A549 (cell line): ENCODE data around the gene IFNB1. TPM values are rescaled to one million over a fixed set of nuclear protein-coding genes. Genes with fewer than 3 reads are reported as not detected.
A peak's percentile ranks its signal among the peaks of the same experiment; 100 is the strongest.

Source experiments
- ATAC-seq, 2 experiments: fragments of 200-7000 bp in 1 of 2; fragments of >200 bp in 1 of 2; cut with Nextera tagmentation in 1 of 2; cut with Tn5 transposase in 1 of 2; 3 replicates each; pipeline versions ENCODE4 v1.8.0 to v1.9.1; 2018 to 2020; ENCODE audit warnings: mild to moderate bottlenecking in 1 of 2, moderate library complexity in 1 of 2
- CTCF ChIA-PET: fragments of 300-600 bp; sonication (Branson Sonifier 250); formaldehyde crosslinking; extraction: SDS; loops from one replicate; lab custom pipeline; 2021; ENCODE audit warnings: antibody characterized with exemption, inconsistent platforms; lab: Yijun Ruan, JAX
- POLR2A ChIA-PET: fragments of 350-600 bp; formaldehyde crosslinking; extraction: SDS; loops from one replicate; lab custom pipeline; 2021; ENCODE audit warnings: antibody characterized with exemption, inconsistent platforms; lab: Yijun Ruan, JAX
- DNase-seq, 2 experiments: peaks; one replicate each; pipeline versions ENCODE4 v3.0.0 to v3.0.0-alpha.2; 2011 to 2016; ENCODE audit warnings: low read depth in 1 of 2, low spot score in 1 of 2
- FAIRE-seq: peaks from 2 replicates; lab custom pipeline; 2011; peaks lifted over from hg19 to GRCh38; lab: Jason Lieb, UNC
- H3K27ac ChIP-seq, 2 experiments: fragments of >200 bp; sonication (Bioruptor Twin); formaldehyde crosslinking; 3 replicates each; pipeline ENCODE4 v1.5.1; 2016 to 2017
- H3K4me1 ChIP-seq: fragments of >200 bp; sonication (Bioruptor Twin); formaldehyde crosslinking; 3 replicates; pipeline ENCODE4 v1.6.1; 2016
- H3K4me2 ChIP-seq: fragments of >200 bp; sonication (Bioruptor Twin); formaldehyde crosslinking; 3 replicates; pipeline ENCODE4 v1.6.1; 2016
- H3K4me3 ChIP-seq: fragments of >200 bp; sonication (Bioruptor Twin); formaldehyde crosslinking; 3 replicates; pipeline ENCODE4 v1.5.1; 2016
- H3K9me3 ChIP-seq: fragments of >200 bp; sonication (Bioruptor Twin); formaldehyde crosslinking; 3 replicates; pipeline ENCODE4 v1.6.1; 2016
- CBX2 ChIP-seq: fragments of 200-600 bp; sonication (generic); IDR thresholded peaks from 2 replicates; pipeline ENCODE4 v1.6.1; 2016; ENCODE audit warnings: low read depth, mild to moderate bottlenecking, borderline replicate concordance
- EHF ChIP-seq: fragments of 250-450 bp; sonication (Bioruptor Pico); IDR thresholded peaks from 2 replicates; pipeline ENCODE4 v1.5.0; 2020; ENCODE audit warnings: mild to moderate bottlenecking
- FOSL2 ChIP-seq, 2 experiments: fragments of 450-650 bp in 1 of 2; fragments of >200 bp in 1 of 2; sonication (Bioruptor Twin) in 1 of 2; formaldehyde crosslinking; IDR thresholded peaks; 2 replicates each; pipeline versions ENCODE4 v1.5.0 to v1.6.1; 2016 to 2020; ENCODE audit warnings: mild to moderate bottlenecking in 1 of 2, moderate library complexity in 1 of 2
- HOXA7 ChIP-seq: fragments of 250-450 bp; sonication (Bioruptor Pico); IDR thresholded peaks from 2 replicates; pipeline ENCODE4 v1.5.0; 2020; ENCODE audit warnings: mild to moderate bottlenecking, moderate library complexity
- MYC ChIP-seq: IDR thresholded peaks from 2 replicates; pipeline ENCODE4 v1.6.1; 2012; ENCODE audit warnings: mild to moderate bottlenecking, inconsistent platforms, low read length, improper control_type of control experiment, borderline replicate concordance
- RAD21 ChIP-seq, 2 experiments: fragments of >200 bp in 1 of 2; sonication (Bioruptor Twin) in 1 of 2; formaldehyde crosslinking in 1 of 2; IDR thresholded peaks in 1 of 2; conservative IDR thresholded peaks in 1 of 2; 2 replicates in 1 of 2; 3 replicates in 1 of 2; pipeline ENCODE4 v1.6.1; 2012 to 2018; ENCODE audit warnings: inconsistent platforms in 1 of 2
- SMC3 ChIP-seq: fragments of >200 bp; sonication (Bioruptor Twin); formaldehyde crosslinking; IDR thresholded peaks from 3 replicates; pipeline ENCODE4 v1.6.1; 2018; ENCODE audit warnings: inconsistent platforms
- TP53 ChIP-seq: fragments of 250-450 bp; sonication (Bioruptor Pico); IDR thresholded peaks from 2 replicates; pipeline ENCODE4 v1.5.0; 2021; ENCODE audit warnings: mild to moderate bottlenecking, moderate library complexity
- ZFP36 ChIP-seq: fragments of 450-650 bp; IDR thresholded peaks from 2 replicates; pipeline ENCODE4 v1.6.1; 2014; ENCODE audit warnings: borderline replicate concordance; ENCODE audit not compliant: partially characterized antibody
- ZSCAN20 ChIP-seq: fragments of 250-450 bp; sonication (Bioruptor Pico); IDR thresholded peaks from 2 replicates; pipeline ENCODE4 v1.8.0; 2022; ENCODE audit warnings: mild to moderate bottlenecking, moderate library complexity
- WGBS: methylation state at CpG from one replicate; pipeline ENCODE4 v1.1.6; 2017; ENCODE audit errors: missing lambda C conversion rate; 5-methylcytosine and 5-hydroxymethylcytosine counted together
- polyA plus RNA-seq, 4 experiments: library from polyadenylated mRNA; depleted of rRNA in 3 of 4; stranded (reverse); fragments of >200 nt; fragmentation: RNase III in 1 of 4; extraction: RNeasy Plus Mini Kit Qiagen cat#74134 plus additional on column Dnase treatment in 1 of 4; gene quantifications; 2 replicates in 3 of 4; 3 replicates in 1 of 4; pipeline ENCODE4 v1.2.3, GENCODE V29; 2011 to 2017
- TF ChIP-seq, protein P1 (sequence below): fragments of 200-600 bp; sonication (generic); IDR thresholded peaks from 2 replicates; pipeline ENCODE4 v1.6.1; 2016; ENCODE audit warnings: antibody characterized with exemption, mild to moderate bottlenecking, moderate library complexity
- TF ChIP-seq, protein P2 (sequence below): fragments of >200 bp; sonication (Bioruptor Twin); formaldehyde crosslinking; IDR thresholded peaks from 3 replicates; pipeline ENCODE4 v1.6.1; 2016
- TF ChIP-seq, protein P3 (sequence below): IDR thresholded peaks from 2 replicates; pipeline ENCODE4 v1.6.1; 2012; ENCODE audit warnings: low read depth, borderline replicate concordance
- TF ChIP-seq, protein P4 (sequence below): IDR thresholded peaks from 2 replicates; pipeline ENCODE4 v1.6.1; 2012
- TF ChIP-seq, protein P5 (sequence below): fragments of >200 bp; sonication (Bioruptor Twin); formaldehyde crosslinking; IDR thresholded peaks from 3 replicates; pipeline ENCODE4 v1.5.1; 2016

IFNB1 gene
- polyA plus RNA-seq, 2 of the 4 experiments (the other 2 are of a cell fraction): not detected

DNA sequence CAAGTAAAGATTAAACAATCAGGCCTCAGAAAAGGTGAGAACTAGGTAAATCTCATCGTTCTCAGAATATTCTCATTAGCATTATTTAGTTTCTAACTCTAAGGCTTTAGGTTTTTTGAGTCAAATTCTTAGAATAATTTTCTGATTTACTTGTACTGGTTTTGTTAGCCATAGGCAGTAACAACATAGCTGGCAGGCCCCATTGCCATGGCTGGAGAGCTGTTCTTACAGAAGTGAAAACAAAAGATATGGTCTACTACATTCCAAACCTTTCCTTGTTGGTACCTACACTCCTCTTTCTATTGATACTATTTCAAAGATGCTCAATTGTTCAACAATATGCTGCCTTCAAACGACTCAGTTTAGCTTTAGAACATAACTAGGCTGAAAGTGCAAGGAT, 36.6 kb upstream of the IFNB1 start:
- DNase-seq (no peak), ATAC-seq (no peak), FAIRE-seq (no peak)
- CTCF ChIA-PET: interaction anchor here (1.2 to 1.5 kb wide), 2 partner anchors 21 to 173 kb away, joined by 3 read pairs; no protein-coding TSS in a partner anchor
- Histone ChIP-seq H3K4me2 (no peak overlapping the region), H3K4me1 (no peaks in the 10 kb centered on the region), H3K9me3 (no peaks in the 10 kb centered on the region), H3K4me3 (no peak overlapping the region), H3K27ac (no peak overlapping the region)
- WGBS: 16% methylated on average over 2 of the region's 2 CpGs
- POLR2A ChIA-PET: no interaction called here
- TF ChIP-seq, protein P1, sequence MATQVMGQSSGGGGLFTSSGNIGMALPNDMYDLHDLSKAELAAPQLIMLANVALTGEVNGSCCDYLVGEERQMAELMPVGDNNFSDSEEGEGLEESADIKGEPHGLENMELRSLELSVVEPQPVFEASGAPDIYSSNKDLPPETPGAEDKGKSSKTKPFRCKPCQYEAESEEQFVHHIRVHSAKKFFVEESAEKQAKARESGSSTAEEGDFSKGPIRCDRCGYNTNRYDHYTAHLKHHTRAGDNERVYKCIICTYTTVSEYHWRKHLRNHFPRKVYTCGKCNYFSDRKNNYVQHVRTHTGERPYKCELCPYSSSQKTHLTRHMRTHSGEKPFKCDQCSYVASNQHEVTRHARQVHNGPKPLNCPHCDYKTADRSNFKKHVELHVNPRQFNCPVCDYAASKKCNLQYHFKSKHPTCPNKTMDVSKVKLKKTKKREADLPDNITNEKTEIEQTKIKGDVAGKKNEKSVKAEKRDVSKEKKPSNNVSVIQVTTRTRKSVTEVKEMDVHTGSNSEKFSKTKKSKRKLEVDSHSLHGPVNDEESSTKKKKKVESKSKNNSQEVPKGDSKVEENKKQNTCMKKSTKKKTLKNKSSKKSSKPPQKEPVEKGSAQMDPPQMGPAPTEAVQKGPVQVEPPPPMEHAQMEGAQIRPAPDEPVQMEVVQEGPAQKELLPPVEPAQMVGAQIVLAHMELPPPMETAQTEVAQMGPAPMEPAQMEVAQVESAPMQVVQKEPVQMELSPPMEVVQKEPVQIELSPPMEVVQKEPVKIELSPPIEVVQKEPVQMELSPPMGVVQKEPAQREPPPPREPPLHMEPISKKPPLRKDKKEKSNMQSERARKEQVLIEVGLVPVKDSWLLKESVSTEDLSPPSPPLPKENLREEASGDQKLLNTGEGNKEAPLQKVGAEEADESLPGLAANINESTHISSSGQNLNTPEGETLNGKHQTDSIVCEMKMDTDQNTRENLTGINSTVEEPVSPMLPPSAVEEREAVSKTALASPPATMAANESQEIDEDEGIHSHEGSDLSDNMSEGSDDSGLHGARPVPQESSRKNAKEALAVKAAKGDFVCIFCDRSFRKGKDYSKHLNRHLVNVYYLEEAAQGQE: no peak
- TF ChIP-seq, protein P2, sequence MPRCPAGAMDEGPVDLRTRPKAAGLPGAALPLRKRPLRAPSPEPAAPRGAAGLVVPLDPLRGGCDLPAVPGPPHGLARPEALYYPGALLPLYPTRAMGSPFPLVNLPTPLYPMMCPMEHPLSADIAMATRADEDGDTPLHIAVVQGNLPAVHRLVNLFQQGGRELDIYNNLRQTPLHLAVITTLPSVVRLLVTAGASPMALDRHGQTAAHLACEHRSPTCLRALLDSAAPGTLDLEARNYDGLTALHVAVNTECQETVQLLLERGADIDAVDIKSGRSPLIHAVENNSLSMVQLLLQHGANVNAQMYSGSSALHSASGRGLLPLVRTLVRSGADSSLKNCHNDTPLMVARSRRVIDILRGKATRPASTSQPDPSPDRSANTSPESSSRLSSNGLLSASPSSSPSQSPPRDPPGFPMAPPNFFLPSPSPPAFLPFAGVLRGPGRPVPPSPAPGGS: no peak
- no peak for TF ChIP-seq HOXA7
- TF ChIP-seq CBX2: no peak
- no peak for TF ChIP-seq ZSCAN20 (CRISPR knock-in tag)
- TF ChIP-seq MYC: no peak
- no peak for TF ChIP-seq EHF
- TF ChIP-seq, protein P3, sequence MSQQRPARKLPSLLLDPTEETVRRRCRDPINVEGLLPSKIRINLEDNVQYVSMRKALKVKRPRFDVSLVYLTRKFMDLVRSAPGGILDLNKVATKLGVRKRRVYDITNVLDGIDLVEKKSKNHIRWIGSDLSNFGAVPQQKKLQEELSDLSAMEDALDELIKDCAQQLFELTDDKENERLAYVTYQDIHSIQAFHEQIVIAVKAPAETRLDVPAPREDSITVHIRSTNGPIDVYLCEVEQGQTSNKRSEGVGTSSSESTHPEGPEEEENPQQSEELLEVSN: no peak
- no peak for TF ChIP-seq FOSL2 (IDR thresholded peaks at IDR 0.05)
- no peak for TF ChIP-seq FOSL2 (CRISPR knock-in tag; IDR thresholded peaks at IDR 0.05)
- no peak for TF ChIP-seq ZFP36
- TF ChIP-seq, protein P4, sequence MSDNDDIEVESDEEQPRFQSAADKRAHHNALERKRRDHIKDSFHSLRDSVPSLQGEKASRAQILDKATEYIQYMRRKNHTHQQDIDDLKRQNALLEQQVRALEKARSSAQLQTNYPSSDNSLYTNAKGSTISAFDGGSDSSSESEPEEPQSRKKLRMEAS: no peak

DNA sequence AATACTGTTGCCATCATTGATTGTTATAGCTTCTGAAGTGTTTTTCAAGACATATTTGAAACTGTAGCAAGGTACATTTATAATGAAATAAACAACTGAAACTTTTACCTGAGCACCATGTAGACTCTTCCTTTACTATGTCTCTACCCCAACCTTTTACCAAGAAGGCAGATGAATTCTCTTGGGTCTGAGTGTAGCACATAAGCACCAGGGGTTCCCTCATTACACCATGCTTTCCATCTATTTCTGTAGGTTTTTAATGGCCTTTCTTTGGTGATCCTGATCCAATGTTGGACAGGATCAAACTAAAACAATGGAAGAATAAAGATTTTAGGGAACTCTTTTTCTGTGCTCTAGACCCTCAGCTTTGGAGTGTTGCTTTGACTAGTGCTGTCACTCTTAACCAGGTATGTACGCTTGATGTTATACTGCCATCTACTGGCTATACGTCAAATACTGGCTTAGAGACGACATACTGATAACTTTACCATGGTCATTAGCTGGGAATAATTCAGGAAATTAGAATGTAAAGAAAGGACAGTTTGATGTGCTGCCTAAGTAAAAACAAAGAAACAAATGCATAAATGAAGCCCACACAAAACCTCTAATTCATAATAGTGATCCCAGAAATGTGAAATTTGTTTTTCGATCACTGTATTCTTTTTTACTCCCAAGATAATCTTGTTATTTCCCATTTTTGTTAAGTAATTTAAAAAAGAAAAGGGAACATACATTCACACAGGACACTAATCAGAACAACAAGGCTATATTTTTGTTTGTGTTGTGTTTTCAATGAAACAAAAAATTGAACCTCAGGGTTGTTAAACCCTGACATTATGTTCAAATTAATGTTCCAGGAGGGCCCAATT, 33.2 kb upstream of the IFNB1 start:
- DNase-seq: peak; percentile 40 to 77
- CTCF ChIA-PET: interaction anchor here (0.5 to 5.1 kb wide), 57 partner anchors 8 to 1653 kb away, joined by 3 to 35 read pairs (median 4); partner anchors contain the start of genes IFNB1 and MLLT3
- Histone ChIP-seq H3K4me3 (no peak overlapping the region), H3K4me1 (no peaks in the 10 kb centered on the region), H3K4me2 (no peak overlapping the region), H3K27ac (no peak overlapping the region), H3K9me3 (no peaks in the 10 kb centered on the region)
- WGBS: 8% methylated on average over 4 of the region's 4 CpGs
- POLR2A ChIA-PET: interaction anchor here (0.5 to 0.7 kb wide), 2 partner anchors 486 to 609 kb away, joined by 5 to 6 read pairs; no protein-coding TSS in a partner anchor
- peak; percentile 96 for FAIRE-seq
- TF ChIP-seq RAD21 (conservative IDR thresholded peaks at IDR 0.05 in 1 of 2, IDR thresholded peaks at IDR 0.05 in 1 of 2): peak; percentile 91 to 95
- TF ChIP-seq SMC3: peak; percentile 79
- TF ChIP-seq, protein P5, sequence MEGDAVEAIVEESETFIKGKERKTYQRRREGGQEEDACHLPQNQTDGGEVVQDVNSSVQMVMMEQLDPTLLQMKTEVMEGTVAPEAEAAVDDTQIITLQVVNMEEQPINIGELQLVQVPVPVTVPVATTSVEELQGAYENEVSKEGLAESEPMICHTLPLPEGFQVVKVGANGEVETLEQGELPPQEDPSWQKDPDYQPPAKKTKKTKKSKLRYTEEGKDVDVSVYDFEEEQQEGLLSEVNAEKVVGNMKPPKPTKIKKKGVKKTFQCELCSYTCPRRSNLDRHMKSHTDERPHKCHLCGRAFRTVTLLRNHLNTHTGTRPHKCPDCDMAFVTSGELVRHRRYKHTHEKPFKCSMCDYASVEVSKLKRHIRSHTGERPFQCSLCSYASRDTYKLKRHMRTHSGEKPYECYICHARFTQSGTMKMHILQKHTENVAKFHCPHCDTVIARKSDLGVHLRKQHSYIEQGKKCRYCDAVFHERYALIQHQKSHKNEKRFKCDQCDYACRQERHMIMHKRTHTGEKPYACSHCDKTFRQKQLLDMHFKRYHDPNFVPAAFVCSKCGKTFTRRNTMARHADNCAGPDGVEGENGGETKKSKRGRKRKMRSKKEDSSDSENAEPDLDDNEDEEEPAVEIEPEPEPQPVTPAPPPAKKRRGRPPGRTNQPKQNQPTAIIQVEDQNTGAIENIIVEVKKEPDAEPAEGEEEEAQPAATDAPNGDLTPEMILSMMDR: peak; percentile 92
- no peak for TF ChIP-seq TP53 (CRISPR knock-in tag)
- peak; percentile 97 to 99 for ATAC-seq
